ENCODE results near the gene CRTAP. TPM values are rescaled to one million over a fixed set of nuclear protein-coding genes. Genes with fewer than 3 reads are reported as not detected.

The CRTAP gene
- total RNA-seq, 2 donors from 2014 or later: 164 to 166 TPM

DNA sequence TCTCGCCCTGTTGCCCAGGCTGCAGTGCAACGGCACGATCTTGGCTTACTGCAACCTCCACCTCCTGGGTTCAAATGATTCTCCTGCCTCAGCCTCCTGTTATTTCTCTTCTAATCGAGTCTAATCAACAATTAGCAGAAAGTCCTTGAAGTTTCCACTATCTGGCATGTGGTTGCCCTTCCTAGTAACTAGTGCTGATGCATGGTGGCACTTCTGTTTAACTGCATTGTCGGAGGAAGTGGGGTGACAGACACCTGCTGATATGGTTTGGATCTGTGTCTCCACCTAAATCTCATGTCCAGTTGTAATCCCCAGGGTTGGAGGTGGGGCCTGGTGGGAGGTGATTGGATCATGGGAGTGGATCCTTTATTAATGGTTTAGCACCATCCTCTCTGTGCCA is 9.2 kb downstream of the CRTAP start:
- no peak for TF ChIP-seq CTCF (conservative IDR thresholded peaks at IDR 0.05)
- no peak for DNase-seq
- Mint-ChIP-seq H3K4me1 (peaks cover 2% of the 10 kb centered on the region), H3K9me3 (no peaks in the 10 kb centered on the region), H3K27me3 (ENCODE audit: insufficient read depth) (no peaks in the 10 kb centered on the region), H3K36me3 (ENCODE audit: low read depth) (peaks cover 47% of the 10 kb centered on the region), H3K27ac (no peak overlapping the region), H3K4me3 (no peak overlapping the region)
- Histone ChIP-seq H3K27ac (ENCODE audit: low read depth, low read length) (no peak overlapping the region), H3K4me1 (ENCODE audit: control insufficient read depth, insufficient read depth, low read length) (no peaks in the 10 kb centered on the region), H3K36me3 (ENCODE audit: control insufficient read depth, insufficient read depth, low read length) (peaks cover 50% of the 10 kb centered on the region), H3K27me3 (ENCODE audit: control insufficient read depth, insufficient read depth, low read length, poor library complexity, severe bottlenecking) (no peaks in the 10 kb centered on the region), H3K4me3 (ENCODE audit: low read length) (no peak overlapping the region), H3K9ac (ENCODE audit: extremely low read depth, low read length, poor library complexity, severe bottlenecking) (no peak overlapping the region), H3K9me3 (ENCODE audit: control insufficient read depth, low read length) (no peaks in the 10 kb centered on the region)
- 88 to 93% methylated on average over 5 of the region's 5 CpGs for WGBS, 2 experiments (ENCODE audit: insufficient coverage in 1 of 2, insufficient read length in 1 of 2)

DNA sequence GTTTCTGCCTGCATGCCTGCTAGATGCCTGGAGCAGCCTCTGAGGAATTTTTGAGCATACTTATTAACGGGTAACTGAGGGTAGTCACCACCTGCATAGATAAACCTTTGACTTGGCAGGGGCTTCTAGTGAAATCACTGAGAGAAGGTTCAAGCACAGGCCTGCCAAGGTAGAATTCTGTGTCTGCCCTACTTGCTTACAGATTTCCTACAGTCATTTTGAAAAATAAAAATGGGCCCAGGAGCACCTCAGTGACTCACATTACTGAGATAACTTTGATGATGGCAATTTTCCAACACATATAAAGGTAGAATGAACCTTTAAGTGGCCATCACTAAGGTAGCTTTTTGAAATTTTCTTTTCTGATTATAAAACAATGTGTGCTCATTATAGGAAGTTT is 10.8 kb downstream of the CRTAP start:
- Mint-ChIP-seq H3K27ac (no peak overlapping the region), H3K4me1 (peaks cover 3% of the 10 kb centered on the region), H3K27me3 (ENCODE audit: insufficient read depth) (no peaks in the 10 kb centered on the region), H3K4me3 (no peak overlapping the region), H3K9me3 (no peaks in the 10 kb centered on the region), H3K36me3 (ENCODE audit: low read depth) (peaks cover 52% of the 10 kb centered on the region)
- 90 to 98% methylated on average over 1 of the region's 1 CpG for WGBS, 2 experiments (ENCODE audit: insufficient coverage in 1 of 2, insufficient read length in 1 of 2)
- no peak for TF ChIP-seq CTCF (conservative IDR thresholded peaks at IDR 0.05)
- Histone ChIP-seq H3K36me3 (ENCODE audit: control insufficient read depth, insufficient read depth, low read length) (peaks cover 50% of the 10 kb centered on the region), H3K4me1 (ENCODE audit: control insufficient read depth, insufficient read depth, low read length) (no peaks in the 10 kb centered on the region), H3K4me3 (ENCODE audit: low read length) (no peak overlapping the region), H3K9ac (ENCODE audit: extremely low read depth, low read length, poor library complexity, severe bottlenecking) (no peak overlapping the region), H3K9me3 (ENCODE audit: control insufficient read depth, low read length) (no peaks in the 10 kb centered on the region), H3K27ac (ENCODE audit: low read depth, low read length) (no peak overlapping the region), H3K27me3 (ENCODE audit: control insufficient read depth, insufficient read depth, low read length, poor library complexity, severe bottlenecking) (no peaks in the 10 kb centered on the region)
- DNase-seq: no peak

GRCh38 chr3:33125840-33126239 is 12.0 kb downstream of the CRTAP start:
- no peaks in the 10 kb centered on the region for H3K27me3 ChIP-seq (ENCODE audit: control insufficient read depth, insufficient read depth, low read length, poor library complexity, severe bottlenecking)
- no peaks in the 10 kb centered on the region for H3K9me3 ChIP-seq (ENCODE audit: control insufficient read depth, low read length)
- H3K4me3 Mint-ChIP-seq: no peak overlapping the region
- 96 to 98% methylated on average over 2 to 3 of the region's 3 CpGs for WGBS, 2 experiments (ENCODE audit: insufficient coverage in 1 of 2, insufficient read length in 1 of 2)
- H3K9ac ChIP-seq (ENCODE audit: extremely low read depth, low read length, poor library complexity, severe bottlenecking): no peak overlapping the region
- no peak for TF ChIP-seq CTCF (conservative IDR thresholded peaks at IDR 0.05)
- H3K27ac ChIP-seq (ENCODE audit: low read depth, low read length): no peak overlapping the region
- H3K27ac Mint-ChIP-seq: no peak overlapping the region
- peaks cover 3% of the 10 kb centered on the region for H3K4me1 Mint-ChIP-seq
- no peaks in the 10 kb centered on the region for H3K9me3 Mint-ChIP-seq
- peaks cover 44% of the 10 kb centered on the region for H3K36me3 ChIP-seq (ENCODE audit: control insufficient read depth, insufficient read depth, low read length)
- H3K27me3 Mint-ChIP-seq (ENCODE audit: insufficient read depth): no peaks in the 10 kb centered on the region
- DNase-seq: no peak
- no peak overlapping the region for H3K4me3 ChIP-seq (ENCODE audit: low read length)
- H3K36me3 Mint-ChIP-seq (ENCODE audit: low read depth): peaks cover 52% of the 10 kb centered on the region
- H3K4me1 ChIP-seq (ENCODE audit: control insufficient read depth, insufficient read depth, low read length): no peaks in the 10 kb centered on the region
